Progenitor cell of endocrine pancreas (in vitro differentiated cells): ENCODE measurements around the gene ZNF414. TPM values are rescaled to one million over a fixed set of nuclear protein-coding genes. Genes with fewer than 3 reads are reported as not detected.
A peak's percentile ranks its signal among the peaks of the same experiment; 100 is the strongest.

ENCODE experiments used
- DNase-seq: peaks from one replicate; pipeline ENCODE4 v3.0.0; 2021; ENCODE audit warnings: low spot score; ENCODE audit not compliant: unreplicated experiment
- H3K27ac Mint-ChIP-seq: 2 replicates; pipeline ENCODE4 v1.8.0; 2021; ENCODE audit warnings: mild to moderate bottlenecking, moderate library complexity, mixed read lengths
- H3K27me3 Mint-ChIP-seq: 2 replicates; pipeline ENCODE4 v1.8.0; 2021; ENCODE audit warnings: mixed read lengths
- H3K36me3 Mint-ChIP-seq: 2 replicates; pipeline ENCODE4 v1.8.0; 2022; ENCODE audit warnings: mixed read lengths; ENCODE audit not compliant: insufficient read depth
- H3K4me1 Mint-ChIP-seq: 2 replicates; pipeline ENCODE4 v1.8.0; 2021; ENCODE audit warnings: low read depth, mixed read lengths
- H3K4me3 Mint-ChIP-seq: 2 replicates; pipeline ENCODE4 v1.8.0; 2021; ENCODE audit warnings: low read depth, mild to moderate bottlenecking, moderate library complexity, mixed read lengths
- H3K9me3 Mint-ChIP-seq: 2 replicates; pipeline ENCODE4 v1.8.0; 2021; ENCODE audit warnings: low read depth, mixed read lengths
- CTCF ChIP-seq: fragments of 200-600 bp; sonication (generic); IDR thresholded peaks from one replicate; pipeline ENCODE4 v1.5.0; 2021; ENCODE audit warnings: antibody characterized with exemption, mild to moderate bottlenecking; ENCODE audit not compliant: unreplicated experiment
- total RNA-seq: library from RNA; stranded (reverse); gene quantifications from 2 replicates; pipeline ENCODE4 v1.2.1, GENCODE V29; 2021

The ZNF414 gene
- total RNA-seq, 1 donor from 2014 or later = 37.7 TPM

- Mint-ChIP-seq H3K27ac (peak overlapping the region; percentile 94), H3K4me1 (peaks cover 66% of the 10 kb centered on the region), H3K27me3 (no peaks in the 10 kb centered on the region), H3K4me3 (no peak overlapping the region), H3K9me3 (no peaks in the 10 kb centered on the region), H3K36me3 (peaks cover 19% of the 10 kb centered on the region)
- no peak for DNase-seq
- TF ChIP-seq CTCF = no peak
Observed at GRCh38 chr19:8460516-8461298, 53.3 kb downstream of the ZNF414 start.

Other genes starting within 250 kb of the ZNF414 start
- 59.7 and 63.1 TPM in 2 replicates for gene CD320, start 205.8 kb downstream of the ZNF414 start, total RNA-seq
- gene NDUFA7, start 192.8 kb downstream of the ZNF414 start, total RNA-seq = 46.3 and 55.3 TPM in 2 replicates
- gene RPS28, start 192.7 kb downstream of the ZNF414 start, total RNA-seq = 1,546 and 1,552 TPM in 2 replicates
- gene KANK3, start 170.9 kb downstream of the ZNF414 start, total RNA-seq = 0.36 and 0.91 TPM in 2 replicates
- gene ANGPTL4, start 150.0 kb downstream of the ZNF414 start, total RNA-seq = 0.77 and 1.1 TPM in 2 replicates
- 180 and 191 TPM in 2 replicates for gene RAB11B, start 123.8 kb downstream of the ZNF414 start, total RNA-seq
- gene MARCHF2, start 100.9 kb downstream of the ZNF414 start, total RNA-seq = 21.3 and 23.0 TPM in 2 replicates
- 320 and 333 TPM in 2 replicates for gene HNRNPM, start 69.2 kb downstream of the ZNF414 start, total RNA-seq
- gene PRAM1, start 11.5 kb downstream of the ZNF414 start, total RNA-seq = 0.89 and 1.3 TPM in 2 replicates
- 0.16 and 0.55 TPM in 2 replicates for gene MYO1F, start 63.3 kb upstream of the ZNF414 start, total RNA-seq
- gene ADAMTS10, start 96.5 kb upstream of the ZNF414 start, total RNA-seq = 53.0 and 59.1 TPM in 2 replicates
- gene NFILZ, start 116.5 kb upstream of the ZNF414 start, total RNA-seq = not detected in 2 replicates
- not detected in 2 replicates for gene ACTL9, start 184.6 kb upstream of the ZNF414 start, total RNA-seq
- gene OR2Z1, start 207.5 kb upstream of the ZNF414 start, total RNA-seq = not detected in 2 replicates